DMS53 treated with DMSO at 0.1 percent for 48 hours (cell line): ENCODE results near the gene ZNF554.

ENCODE experiments used
- DNase-seq: peaks from one replicate; lab custom pipeline; 2025; ENCODE audit not compliant: unreplicated experiment; lab: John Stamatoyannopoulos, UW

The ZNF554 gene

GRCh38 chr19:2819540-2820111, at the start of gene ZNF554:
TSS of gene ZNF554 (plus strand) at chr19:2819868. CDS start at chr19:2820072, 204 bp downstream.
- peak; percentile 80 for DNase-seq

- DNase-seq, result no peak
Observed at GRCh38 chr19:2770055-2771013, 49.3 kb upstream of the ZNF554 start.

- no peak for DNase-seq
Observed at GRCh38 chr19:2771786-2772674, 47.6 kb upstream of the ZNF554 start.

- no peak for DNase-seq
Observed at GRCh38 chr19:2774083-2774679, 45.5 kb upstream of the ZNF554 start.

GRCh38 chr19:2774953-2775555, 44.6 kb upstream of the ZNF554 start:
- DNase-seq, result no peak

- no peak for DNase-seq
Observed at GRCh38 chr19:2775556-2776430, 43.9 kb upstream of the ZNF554 start.

GRCh38 chr19:2777952-2778683, 41.5 kb upstream of the ZNF554 start:
- no peak for DNase-seq

GRCh38 chr19:2779121-2779740, 40.4 kb upstream of the ZNF554 start:
- no peak for DNase-seq

- DNase-seq, result no peak
Observed at GRCh38 chr19:2780284-2780683, 39.4 kb upstream of the ZNF554 start.

- DNase-seq, result no peak
Observed at GRCh38 chr19:2782329-2782935, 37.2 kb upstream of the ZNF554 start.

GRCh38 chr19:2782936-2783780, 36.5 kb upstream of the ZNF554 start, which contains the start of gene SGTA:
TSS of gene SGTA (minus strand) at chr19:2783273. CDS start at chr19:2769068, 14,205 bp downstream.
- DNase-seq, result peak; percentile 91

- no peak for DNase-seq
Observed at GRCh38 chr19:2783781-2784145, 35.9 kb upstream of the ZNF554 start.

GRCh38 chr19:2785244-2785997, 34.2 kb upstream of the ZNF554 start, which contains the start of gene THOP1:
TSS of gene THOP1 (plus strand) at chr19:2785503. CDS start at chr19:2785663, 160 bp downstream.
- peak; percentile 91 for DNase-seq

GRCh38 chr19:2787115-2787514, 32.6 kb upstream of the ZNF554 start:
- DNase-seq, result no peak

GRCh38 chr19:2788237-2788636, 31.4 kb upstream of the ZNF554 start:
- DNase-seq, result no peak

GRCh38 chr19:2790194-2790556, 29.5 kb upstream of the ZNF554 start:
- no peak for DNase-seq
